HepG2 (cell line): ENCODE results near the gene RBBP8. TPM values are rescaled to one million over a fixed set of nuclear protein-coding genes. Genes with fewer than 3 reads are reported as not detected.

Experiments
- AGO1 ChIP-seq: fragments of 200-400 bp; formaldehyde crosslinking; IDR thresholded peaks from 2 replicates; pipeline ENCODE4 v1.6.1; 2017; ENCODE audit warnings: mild to moderate bottlenecking, low read depth, low read length, moderate library complexity; ENCODE audit not compliant: poor library complexity, severe bottlenecking
- HOXA3 ChIP-seq: sonication (generic); formaldehyde crosslinking; IDR thresholded peaks from 2 replicates; pipeline ENCODE4 v1.5.0; 2020; ENCODE audit warnings: missing genetic modification reagents
- KDM5A ChIP-seq: fragments of 200-600 bp; sonication (generic); IDR thresholded peaks from 2 replicates; pipeline ENCODE4 v1.7.0; 2018; ENCODE audit warnings: antibody characterized with exemption, mild to moderate bottlenecking, low read length, borderline replicate concordance
- KLF13 ChIP-seq: sonication (generic); formaldehyde crosslinking; IDR thresholded peaks from 2 replicates; pipeline ENCODE4 v1.4.0; 2020; ENCODE audit warnings: mild to moderate bottlenecking, missing genetic modification reagents
- MEIS1 ChIP-seq: sonication (generic); formaldehyde crosslinking; IDR thresholded peaks from 2 replicates; pipeline ENCODE4 v1.9.0; 2021; ENCODE audit warnings: mild to moderate bottlenecking, missing genetic modification reagents, moderate library complexity, borderline replicate concordance
- MLLT10 ChIP-seq: sonication (generic); formaldehyde crosslinking; IDR thresholded peaks from 2 replicates; pipeline ENCODE4 v1.4.0; 2020; ENCODE audit warnings: missing genetic modification reagents
- NBN ChIP-seq: fragments of 450-650 bp; conservative IDR thresholded peaks from 2 replicates; pipeline ENCODE4 v1.6.1; 2017
- NFE2L1 ChIP-seq: sonication (generic); formaldehyde crosslinking; IDR thresholded peaks from 2 replicates; pipeline ENCODE4 v1.4.0; 2020; ENCODE audit warnings: missing genetic modification reagents, mild to moderate bottlenecking, borderline replicate concordance
- RORA ChIP-seq: sonication (generic); formaldehyde crosslinking; IDR thresholded peaks from 2 replicates; pipeline ENCODE4 v1.5.0; 2020; ENCODE audit warnings: mild to moderate bottlenecking, missing genetic modification reagents, moderate library complexity
- TBP ChIP-seq: sonication (generic); formaldehyde crosslinking; IDR thresholded peaks from 2 replicates; pipeline ENCODE4 v1.5.0; 2020; ENCODE audit warnings: missing genetic modification reagents
- ZNF264 ChIP-seq: sonication (generic); formaldehyde crosslinking; IDR thresholded peaks from 2 replicates; pipeline ENCODE4 v1.4.0; 2020; ENCODE audit warnings: missing genetic modification reagents
- ZNF292 ChIP-seq: sonication (generic); formaldehyde crosslinking; IDR thresholded peaks from 2 replicates; pipeline ENCODE4 v1.8.1; 2022; ENCODE audit warnings: mild to moderate bottlenecking, low read depth, missing genetic modification reagents, borderline replicate concordance
- ZNF432 ChIP-seq: sonication (generic); formaldehyde crosslinking; IDR thresholded peaks from 2 replicates; pipeline ENCODE4 v1.5.0; 2020; ENCODE audit warnings: missing genetic modification reagents, mild to moderate bottlenecking, borderline replicate concordance
- ZNF616 ChIP-seq: sonication (generic); formaldehyde crosslinking; IDR thresholded peaks from 2 replicates; pipeline ENCODE4 v1.5.0; 2020; ENCODE audit warnings: low read depth, mild to moderate bottlenecking, missing genetic modification reagents
- ZNF782 ChIP-seq: sonication (generic); formaldehyde crosslinking; IDR thresholded peaks from 2 replicates; pipeline ENCODE4 v1.4.0; 2020; ENCODE audit warnings: missing genetic modification reagents, mild to moderate bottlenecking, borderline replicate concordance
- ZNF83 ChIP-seq: sonication (generic); formaldehyde crosslinking; IDR thresholded peaks from 2 replicates; pipeline ENCODE4 v1.4.0; 2020; ENCODE audit warnings: missing genetic modification reagents, mild to moderate bottlenecking, borderline replicate concordance
- ZZZ3 ChIP-seq: sonication (generic); formaldehyde crosslinking; IDR thresholded peaks from 2 replicates; pipeline ENCODE4 v1.4.0; 2020; ENCODE audit warnings: missing genetic modification reagents, mild to moderate bottlenecking, borderline replicate concordance
- polyA plus RNA-seq, 8 experiments: library from polyadenylated mRNA; depleted of rRNA in 3 of 8; stranded (reverse) in 7 of 8; unstranded in 1 of 8; fragments of >200 nt; fragmentation: Illumina TruSeq in 4 of 8; extraction: Trizol in 4 of 8; gene quantifications; 2 replicates each; pipeline versions ENCODE4 v1.2.1 to v1.2.3, GENCODE V29; 2011 to 2016; ENCODE audit warnings: low read depth in 4 of 8, missing spikeins in 1 of 8, mixed read lengths in 1 of 8; ENCODE audit not compliant: insufficient read depth in 1 of 8
- total RNA-seq, 5 experiments: library from RNA; depleted of rRNA; stranded (reverse); fragments of >200 nt; fragmentation: Illumina TruSeq; extraction: Trizol; gene quantifications; 2 replicates each; pipeline ENCODE4 v1.2.3, GENCODE V29; 2016; ENCODE audit warnings: low read depth in 1 of 5
- TF ChIP-seq, protein P1 (sequence below): sonication (generic); formaldehyde crosslinking; IDR thresholded peaks from 2 replicates; pipeline ENCODE4 v1.4.0; 2020; ENCODE audit warnings: missing genetic modification reagents, mild to moderate bottlenecking, borderline replicate concordance
- TF ChIP-seq, protein P2 (sequence below): sonication (generic); formaldehyde crosslinking; IDR thresholded peaks from 2 replicates; pipeline ENCODE4 v1.5.1; 2020; ENCODE audit warnings: mild to moderate bottlenecking, missing genetic modification reagents, moderate library complexity
- TF ChIP-seq, protein P3 (sequence below): sonication (generic); formaldehyde crosslinking; IDR thresholded peaks from 2 replicates; pipeline ENCODE4 v1.5.0; 2020; ENCODE audit warnings: mild to moderate bottlenecking, missing genetic modification reagents, moderate library complexity
- TF ChIP-seq, protein P4 (sequence below): sonication (generic); formaldehyde crosslinking; IDR thresholded peaks from 2 replicates; pipeline ENCODE4 v1.5.1; 2020; ENCODE audit warnings: missing genetic modification reagents, mild to moderate bottlenecking, borderline replicate concordance

Gene RBBP8
- total and polyA plus RNA-seq, 2 of the 13 experiments (the other 11 are each of a cell fraction or from before 2014, with no cell fraction given) = 14.2 to 47.4 TPM

DNA sequence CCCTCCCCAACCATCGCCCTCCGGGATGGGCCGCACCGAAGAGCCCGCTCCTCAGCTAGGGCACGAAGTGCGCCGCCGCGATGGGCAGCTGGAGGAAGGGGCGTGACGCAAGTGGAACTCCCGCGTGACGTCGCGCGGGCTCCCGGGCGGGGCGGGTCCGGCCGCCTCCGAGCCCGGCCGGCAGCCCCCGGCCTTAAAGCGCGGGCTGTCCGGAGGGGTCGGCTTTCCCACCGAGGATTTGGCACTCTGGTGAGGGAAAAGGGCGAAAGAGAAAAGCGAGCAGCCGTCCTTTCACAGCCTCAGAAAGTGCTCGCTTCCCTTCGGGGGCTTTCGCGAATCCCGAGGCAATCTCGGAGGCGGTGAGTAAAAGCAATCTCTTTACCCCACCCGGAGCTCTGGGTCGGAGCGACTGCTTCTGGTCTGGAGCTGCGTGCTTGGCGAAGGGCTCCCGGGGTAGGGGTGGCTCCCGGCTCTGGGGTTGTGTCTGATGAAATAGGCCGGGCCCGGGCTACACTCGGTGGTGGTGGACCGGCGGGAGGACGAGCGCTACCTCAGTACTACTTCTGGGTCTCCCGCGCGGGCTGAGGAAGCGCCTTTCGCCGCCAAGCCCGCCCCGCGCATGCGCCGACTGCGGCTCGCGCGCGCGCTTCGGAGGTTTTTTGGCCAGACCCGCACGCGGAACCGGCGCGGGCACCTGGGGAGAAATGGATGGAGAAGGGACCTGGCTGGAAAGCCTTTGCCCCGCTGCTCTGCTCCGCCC, at the start of gene RBBP8 (continued):
- TF ChIP-seq, protein P1, sequence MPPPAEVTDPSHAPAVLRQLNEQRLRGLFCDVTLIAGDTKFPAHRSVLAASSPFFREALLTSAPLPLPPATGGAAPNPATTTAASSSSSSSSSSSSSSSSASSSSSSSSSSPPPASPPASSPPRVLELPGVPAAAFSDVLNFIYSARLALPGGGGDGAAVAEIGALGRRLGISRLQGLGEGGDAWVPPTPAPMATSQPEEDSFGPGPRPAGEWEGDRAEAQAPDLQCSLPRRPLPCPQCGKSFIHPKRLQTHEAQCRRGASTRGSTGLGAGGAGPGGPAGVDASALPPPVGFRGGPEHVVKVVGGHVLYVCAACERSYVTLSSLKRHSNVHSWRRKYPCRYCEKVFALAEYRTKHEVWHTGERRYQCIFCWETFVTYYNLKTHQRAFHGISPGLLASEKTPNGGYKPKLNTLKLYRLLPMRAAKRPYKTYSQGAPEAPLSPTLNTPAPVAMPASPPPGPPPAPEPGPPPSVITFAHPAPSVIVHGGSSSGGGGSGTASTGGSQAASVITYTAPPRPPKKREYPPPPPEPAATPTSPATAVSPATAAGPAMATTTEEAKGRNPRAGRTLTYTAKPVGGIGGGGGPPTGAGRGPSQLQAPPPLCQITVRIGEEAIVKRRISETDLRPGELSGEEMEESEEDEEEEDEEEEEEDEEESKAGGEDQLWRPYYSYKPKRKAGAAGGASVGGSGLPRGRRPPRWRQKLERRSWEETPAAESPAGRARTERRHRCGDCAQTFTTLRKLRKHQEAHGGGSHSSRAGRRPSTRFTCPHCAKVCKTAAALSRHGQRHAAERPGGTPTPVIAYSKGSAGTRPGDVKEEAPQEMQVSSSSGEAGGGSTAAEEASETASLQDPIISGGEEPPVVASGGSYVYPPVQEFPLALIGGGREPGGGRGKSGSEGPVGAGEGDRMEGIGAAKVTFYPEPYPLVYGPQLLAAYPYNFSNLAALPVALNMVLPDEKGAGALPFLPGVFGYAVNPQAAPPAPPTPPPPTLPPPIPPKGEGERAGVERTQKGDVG (CRISPR knock-in tag) = no peak
- TF ChIP-seq ZNF264 (CRISPR knock-in tag) = peak; percentile 31; the same call in 1 of the 2 replicates
- no peak; the same call in 1 of the 2 replicates for TF ChIP-seq ZNF83 (CRISPR knock-in tag)
- TF ChIP-seq ZNF292 = no peak
- no peak for TF ChIP-seq KLF13 (CRISPR knock-in tag)
- TF ChIP-seq ZZZ3 (CRISPR knock-in tag) = no peak
- TF ChIP-seq ZNF616 (CRISPR knock-in tag) = no peak
- no peak for TF ChIP-seq NBN
- no peak for TF ChIP-seq MLLT10 (CRISPR knock-in tag)
- TF ChIP-seq, protein P2, sequence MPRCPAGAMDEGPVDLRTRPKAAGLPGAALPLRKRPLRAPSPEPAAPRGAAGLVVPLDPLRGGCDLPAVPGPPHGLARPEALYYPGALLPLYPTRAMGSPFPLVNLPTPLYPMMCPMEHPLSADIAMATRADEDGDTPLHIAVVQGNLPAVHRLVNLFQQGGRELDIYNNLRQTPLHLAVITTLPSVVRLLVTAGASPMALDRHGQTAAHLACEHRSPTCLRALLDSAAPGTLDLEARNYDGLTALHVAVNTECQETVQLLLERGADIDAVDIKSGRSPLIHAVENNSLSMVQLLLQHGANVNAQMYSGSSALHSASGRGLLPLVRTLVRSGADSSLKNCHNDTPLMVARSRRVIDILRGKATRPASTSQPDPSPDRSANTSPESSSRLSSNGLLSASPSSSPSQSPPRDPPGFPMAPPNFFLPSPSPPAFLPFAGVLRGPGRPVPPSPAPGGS = peak; percentile 25; the same call in 1 of the 2 replicates
- TF ChIP-seq NFE2L1 = no peak
- TF ChIP-seq, protein P3, sequence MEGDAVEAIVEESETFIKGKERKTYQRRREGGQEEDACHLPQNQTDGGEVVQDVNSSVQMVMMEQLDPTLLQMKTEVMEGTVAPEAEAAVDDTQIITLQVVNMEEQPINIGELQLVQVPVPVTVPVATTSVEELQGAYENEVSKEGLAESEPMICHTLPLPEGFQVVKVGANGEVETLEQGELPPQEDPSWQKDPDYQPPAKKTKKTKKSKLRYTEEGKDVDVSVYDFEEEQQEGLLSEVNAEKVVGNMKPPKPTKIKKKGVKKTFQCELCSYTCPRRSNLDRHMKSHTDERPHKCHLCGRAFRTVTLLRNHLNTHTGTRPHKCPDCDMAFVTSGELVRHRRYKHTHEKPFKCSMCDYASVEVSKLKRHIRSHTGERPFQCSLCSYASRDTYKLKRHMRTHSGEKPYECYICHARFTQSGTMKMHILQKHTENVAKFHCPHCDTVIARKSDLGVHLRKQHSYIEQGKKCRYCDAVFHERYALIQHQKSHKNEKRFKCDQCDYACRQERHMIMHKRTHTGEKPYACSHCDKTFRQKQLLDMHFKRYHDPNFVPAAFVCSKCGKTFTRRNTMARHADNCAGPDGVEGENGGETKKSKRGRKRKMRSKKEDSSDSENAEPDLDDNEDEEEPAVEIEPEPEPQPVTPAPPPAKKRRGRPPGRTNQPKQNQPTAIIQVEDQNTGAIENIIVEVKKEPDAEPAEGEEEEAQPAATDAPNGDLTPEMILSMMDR = 0 out of 2 replicates have a peak, but pooled peaks have one; percentile 20
- TF ChIP-seq KDM5A = peak; percentile 63; the same call in 1 of the 2 replicates
- TF ChIP-seq ZNF782 (CRISPR knock-in tag) = no peak; the same call in 1 of the 2 replicates
- TF ChIP-seq MEIS1 (CRISPR knock-in tag) = no peak; the same call in none of the 2 replicates
- no peak for TF ChIP-seq AGO1
- TF ChIP-seq, protein P4, sequence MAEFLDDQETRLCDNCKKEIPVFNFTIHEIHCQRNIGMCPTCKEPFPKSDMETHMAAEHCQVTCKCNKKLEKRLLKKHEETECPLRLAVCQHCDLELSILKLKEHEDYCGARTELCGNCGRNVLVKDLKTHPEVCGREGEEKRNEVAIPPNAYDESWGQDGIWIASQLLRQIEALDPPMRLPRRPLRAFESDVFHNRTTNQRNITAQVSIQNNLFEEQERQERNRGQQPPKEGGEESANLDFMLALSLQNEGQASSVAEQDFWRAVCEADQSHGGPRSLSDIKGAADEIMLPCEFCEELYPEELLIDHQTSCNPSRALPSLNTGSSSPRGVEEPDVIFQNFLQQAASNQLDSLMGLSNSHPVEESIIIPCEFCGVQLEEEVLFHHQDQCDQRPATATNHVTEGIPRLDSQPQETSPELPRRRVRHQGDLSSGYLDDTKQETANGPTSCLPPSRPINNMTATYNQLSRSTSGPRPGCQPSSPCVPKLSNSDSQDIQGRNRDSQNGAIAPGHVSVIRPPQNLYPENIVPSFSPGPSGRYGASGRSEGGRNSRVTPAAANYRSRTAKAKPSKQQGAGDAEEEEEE (CRISPR knock-in tag) = no peak
- no peak for TF ChIP-seq ZNF432 (CRISPR knock-in tag)
- no peak for TF ChIP-seq RORA (CRISPR knock-in tag)
- peak; percentile 94 for TF ChIP-seq HOXA3 (CRISPR knock-in tag)
- no peak for TF ChIP-seq TBP (CRISPR knock-in tag)
